Kidney epithelial cell (primary cell): ENCODE measurements around the gene CDH13. TPM values are rescaled to one million over a fixed set of nuclear protein-coding genes. Genes with fewer than 3 reads are reported as not detected.

Experiments used
- DNase-seq: peaks from one replicate; pipeline ENCODE4 v3.0.0-alpha.2; 2010; ENCODE audit warnings: low read depth
- H3K27me3 ChIP-seq: 2 replicates; pipeline ENCODE4 v1.6.0; 2011; ENCODE audit warnings: low read length; ENCODE audit not compliant: control insufficient read depth, insufficient read depth
- H3K36me3 ChIP-seq: 2 replicates; pipeline ENCODE4 v1.5.1; 2011; ENCODE audit warnings: low read length; ENCODE audit not compliant: control insufficient read depth, insufficient read depth
- H3K4me3 ChIP-seq: 2 replicates; pipeline ENCODE4 v1.5.1; 2011; ENCODE audit warnings: low read depth, mild to moderate bottlenecking, control low read depth, low read length
- total RNA-seq: library from RNA; depleted of rRNA; stranded (reverse); fragments of >200 nt; gene quantifications from 2 replicates; pipeline ENCODE4 v1.2.3, GENCODE V29; 2015
- TF ChIP-seq, protein P1 (sequence below): IDR thresholded peaks from 2 replicates; pipeline ENCODE4 v1.5.1; 2011; ENCODE audit warnings: mild to moderate bottlenecking, moderate library complexity, low read length, control low read depth, inconsistent platforms; ENCODE audit not compliant: insufficient read depth, poor library complexity, severe bottlenecking

CDH13 gene
- total RNA-seq, 1 donor from 2014 or later = 32.8 TPM

DNA sequence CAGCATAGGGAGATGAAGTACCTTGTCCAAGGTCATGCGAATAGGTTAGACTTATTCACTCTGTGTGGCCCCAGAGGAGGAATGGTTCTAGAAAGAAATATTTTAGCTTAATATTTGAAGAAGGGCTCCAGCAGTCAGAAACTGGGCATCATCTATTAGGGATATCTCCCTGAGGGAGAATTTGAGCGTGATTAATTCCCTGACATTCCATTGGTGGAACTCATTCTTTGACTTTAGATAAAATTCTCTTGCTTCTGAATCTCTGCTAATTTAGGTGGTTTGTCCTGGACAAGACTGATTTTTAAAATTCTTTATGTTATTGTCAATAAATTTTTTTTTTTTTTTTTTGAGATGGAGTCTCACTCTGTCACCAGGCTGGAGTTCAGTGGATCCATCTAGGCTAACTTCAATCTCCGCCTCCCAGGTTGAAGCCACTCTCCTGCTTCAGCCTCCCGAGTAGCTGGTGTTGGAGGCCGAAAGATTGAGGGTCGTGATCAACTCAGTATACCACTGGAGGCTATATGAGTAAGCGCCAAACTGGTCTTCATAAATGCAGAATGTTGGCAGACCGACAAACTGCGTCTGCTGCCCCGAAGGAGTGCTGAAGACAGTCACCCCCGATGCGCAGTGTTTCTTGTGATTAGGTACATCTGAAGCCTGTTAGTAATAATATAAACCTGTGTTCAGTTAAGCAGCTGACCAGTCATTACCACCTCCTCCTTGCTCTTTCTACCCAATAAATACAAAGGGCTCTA is 913.1 kb downstream of the CDH13 start:
- Histone ChIP-seq H3K27me3 (no peaks in the 10 kb centered on the region), H3K36me3 (no peaks in the 10 kb centered on the region), H3K4me3 (no peak overlapping the region)
- TF ChIP-seq, protein P1, sequence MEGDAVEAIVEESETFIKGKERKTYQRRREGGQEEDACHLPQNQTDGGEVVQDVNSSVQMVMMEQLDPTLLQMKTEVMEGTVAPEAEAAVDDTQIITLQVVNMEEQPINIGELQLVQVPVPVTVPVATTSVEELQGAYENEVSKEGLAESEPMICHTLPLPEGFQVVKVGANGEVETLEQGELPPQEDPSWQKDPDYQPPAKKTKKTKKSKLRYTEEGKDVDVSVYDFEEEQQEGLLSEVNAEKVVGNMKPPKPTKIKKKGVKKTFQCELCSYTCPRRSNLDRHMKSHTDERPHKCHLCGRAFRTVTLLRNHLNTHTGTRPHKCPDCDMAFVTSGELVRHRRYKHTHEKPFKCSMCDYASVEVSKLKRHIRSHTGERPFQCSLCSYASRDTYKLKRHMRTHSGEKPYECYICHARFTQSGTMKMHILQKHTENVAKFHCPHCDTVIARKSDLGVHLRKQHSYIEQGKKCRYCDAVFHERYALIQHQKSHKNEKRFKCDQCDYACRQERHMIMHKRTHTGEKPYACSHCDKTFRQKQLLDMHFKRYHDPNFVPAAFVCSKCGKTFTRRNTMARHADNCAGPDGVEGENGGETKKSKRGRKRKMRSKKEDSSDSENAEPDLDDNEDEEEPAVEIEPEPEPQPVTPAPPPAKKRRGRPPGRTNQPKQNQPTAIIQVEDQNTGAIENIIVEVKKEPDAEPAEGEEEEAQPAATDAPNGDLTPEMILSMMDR = no peak
- no peak for DNase-seq

DNA sequence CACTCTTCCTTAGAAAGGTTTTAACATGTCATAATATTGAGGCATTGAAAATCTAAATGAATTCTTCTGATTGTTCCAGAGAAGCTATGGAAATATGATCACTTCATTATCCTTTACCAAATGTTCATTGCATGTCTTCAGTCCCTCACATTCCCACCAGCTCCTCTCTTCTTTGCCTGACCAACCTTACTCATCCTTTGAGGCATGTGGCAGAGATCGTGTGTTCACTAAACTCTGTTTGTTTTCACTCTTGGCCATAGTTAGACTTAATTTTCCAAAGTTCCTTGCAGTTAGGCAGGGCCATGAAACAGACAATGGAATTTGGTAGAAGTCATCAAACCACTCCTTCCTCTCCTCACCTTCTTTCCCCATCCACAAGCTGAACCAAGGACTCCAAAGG is 914.5 kb downstream of the CDH13 start:
- no peak for DNase-seq
- Histone ChIP-seq H3K36me3 (no peaks in the 10 kb centered on the region), H3K4me3 (no peak overlapping the region), H3K27me3 (no peaks in the 10 kb centered on the region)
- TF ChIP-seq, protein P1 = no peak

DNA sequence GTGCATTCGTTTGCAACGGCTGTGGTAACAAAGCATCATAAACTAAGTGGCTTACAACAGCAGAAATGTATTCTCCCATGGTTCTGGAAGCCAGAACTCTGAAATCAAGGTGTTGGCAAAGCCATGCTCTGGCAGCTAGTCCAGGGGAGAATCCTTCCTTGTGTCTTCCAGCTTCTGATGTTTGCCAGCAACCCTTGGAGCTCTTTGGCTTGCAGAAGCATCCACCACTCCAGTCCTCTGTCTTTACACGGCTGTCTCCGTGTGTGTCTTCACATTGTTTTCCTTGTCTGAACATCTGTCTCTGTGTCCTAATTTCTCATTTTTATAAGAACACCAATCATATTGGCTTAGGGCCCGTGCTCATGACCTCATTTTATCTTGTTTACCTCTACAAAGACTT is 915.7 kb downstream of the CDH13 start:
- Histone ChIP-seq H3K4me3 (no peak overlapping the region), H3K27me3 (no peaks in the 10 kb centered on the region), H3K36me3 (no peaks in the 10 kb centered on the region)
- DNase-seq = no peak
- TF ChIP-seq, protein P1 = no peak

DNA sequence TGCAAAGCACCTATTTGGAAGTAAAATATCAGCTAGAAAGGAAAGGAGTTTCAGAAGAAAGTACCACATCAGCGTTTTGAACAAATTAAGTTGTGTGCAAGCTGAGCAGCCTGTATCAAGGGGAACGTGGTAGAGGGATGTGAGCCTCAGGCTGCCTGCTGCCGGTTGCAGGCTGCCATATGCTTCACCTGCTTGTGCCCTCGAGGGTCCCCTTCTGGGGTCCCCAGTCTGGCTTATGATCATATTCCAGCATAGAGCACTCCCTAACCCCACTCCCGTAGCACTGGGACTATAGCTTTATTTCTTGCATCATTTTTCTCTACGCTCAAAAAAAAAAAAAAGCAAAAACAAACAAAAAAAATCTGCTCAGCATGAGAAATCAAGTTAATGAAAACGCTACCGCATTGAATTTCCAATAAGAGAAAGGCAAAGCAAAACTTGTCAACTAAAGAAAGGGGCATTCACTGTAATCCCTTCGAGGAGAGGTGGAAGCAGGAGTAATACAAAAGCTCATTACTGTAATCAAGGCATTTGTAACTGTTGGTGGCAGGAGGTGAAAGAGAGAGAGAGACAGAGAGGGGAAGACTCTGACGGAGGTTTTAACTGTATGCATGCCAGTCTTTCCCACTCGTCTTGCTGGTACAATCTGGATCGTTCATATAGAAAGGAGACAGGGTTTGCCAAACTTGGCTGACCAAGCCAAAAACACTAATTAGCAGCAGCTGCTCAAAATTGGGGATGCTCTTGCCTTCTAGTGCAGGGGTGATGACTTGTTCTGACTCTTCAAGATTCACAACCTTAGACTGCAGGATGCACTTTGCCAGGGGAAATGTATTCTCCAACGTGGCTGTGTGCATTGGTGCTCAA is 922.8 kb downstream of the CDH13 start:
- TF ChIP-seq, protein P1 = no peak
- H3K27me3 ChIP-seq = no peaks in the 10 kb centered on the region
- no peak for DNase-seq
- no peaks in the 10 kb centered on the region for H3K36me3 ChIP-seq
- no peak overlapping the region for H3K4me3 ChIP-seq

DNA sequence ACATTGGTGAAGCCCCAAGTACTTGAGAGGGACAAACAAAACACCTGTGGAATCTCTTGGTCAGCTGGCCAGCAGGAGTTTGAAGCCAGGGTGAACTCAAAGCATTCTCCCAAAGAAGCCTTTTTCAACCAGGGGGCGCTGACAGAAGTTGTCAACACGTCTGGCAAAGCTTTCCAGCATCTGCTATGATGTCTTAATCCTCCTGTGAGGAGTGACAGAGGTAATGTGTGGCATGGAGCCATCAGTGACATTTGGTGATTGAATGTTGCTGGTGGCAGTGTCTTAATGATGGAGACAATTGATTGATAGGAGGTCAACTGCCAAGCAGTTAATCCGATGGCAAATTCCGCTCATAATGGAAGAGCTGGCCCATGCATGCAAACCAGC is 923.4 kb downstream of the CDH13 start:
- Histone ChIP-seq H3K4me3 (no peak overlapping the region), H3K36me3 (no peaks in the 10 kb centered on the region), H3K27me3 (no peaks in the 10 kb centered on the region)
- TF ChIP-seq, protein P1 = no peak
- no peak for DNase-seq
